ENCODE data around the gene NCKAP5. TPM values are rescaled to one million over a fixed set of nuclear protein-coding genes. Genes with fewer than 3 reads are reported as not detected.

The NCKAP5 gene
- total RNA-seq, 4 donors from 2014 or later, result 2.7 to 11.7 (median 5.6) TPM

- TF ChIP-seq CTCF (IDR thresholded peaks at IDR 0.05) (no peak), EP300 (IDR thresholded peaks at IDR 0.05) (no peak), POLR2A (IDR thresholded peaks at IDR 0.05) (no peak)
- no peak overlapping the region for H3K4me3 ChIP-seq
- DNase-seq (ENCODE audit: low spot score in 2 of 2), result no peak
- H3K36me3 ChIP-seq, result no peaks in the 10 kb centered on the region
- 88 to 89% methylated on average over 1 of the region's 1 CpG for WGBS, 2 donors
- H3K9me3 ChIP-seq, result no peaks in the 10 kb centered on the region
- H3K4me1 ChIP-seq, result no peaks in the 10 kb centered on the region
- H3K27ac ChIP-seq, result no peak overlapping the region
- H3K27me3 ChIP-seq, result no peaks in the 10 kb centered on the region
Measured at GRCh38 chr2:132766573-132766972, 801.7 kb downstream of the NCKAP5 start.

GRCh38 chr2:132761437-132761836 lies 806.8 kb downstream of the NCKAP5 start:
- no peaks in the 10 kb centered on the region for H3K9me3 ChIP-seq
- no peak for TF ChIP-seq EP300 (IDR thresholded peaks at IDR 0.05)
- no peak for TF ChIP-seq POLR2A (IDR thresholded peaks at IDR 0.05)
- TF ChIP-seq CTCF (IDR thresholded peaks at IDR 0.05), result no peak
- WGBS, 2 donors, result 95 to 97% methylated on average over 1 of the region's 1 CpG

GRCh38 chr2:132760971-132761370 lies 807.3 kb downstream of the NCKAP5 start:
- TF ChIP-seq CTCF (IDR thresholded peaks at IDR 0.05) (no peak), POLR2A (IDR thresholded peaks at IDR 0.05) (no peak), EP300 (IDR thresholded peaks at IDR 0.05) (no peak)
- no peak for DNase-seq (ENCODE audit: low spot score in 2 of 2)
- no peak overlapping the region for H3K27ac ChIP-seq
- no peaks in the 10 kb centered on the region for H3K27me3 ChIP-seq
- 39 to 49% methylated on average over 4 of the region's 4 CpGs for WGBS, 2 donors
- no peaks in the 10 kb centered on the region for H3K4me1 ChIP-seq
- H3K36me3 ChIP-seq, result no peaks in the 10 kb centered on the region
- no peak overlapping the region for H3K4me3 ChIP-seq
- no peaks in the 10 kb centered on the region for H3K9me3 ChIP-seq

More at GRCh38 chr2:132761437-132761836, 806.8 kb downstream of the NCKAP5 start:
- no peak overlapping the region for H3K4me3 ChIP-seq
- DNase-seq (ENCODE audit: low spot score in 2 of 2), result no peak
- H3K27ac ChIP-seq, result no peak overlapping the region
- no peaks in the 10 kb centered on the region for H3K27me3 ChIP-seq
- no peaks in the 10 kb centered on the region for H3K4me1 ChIP-seq
- H3K36me3 ChIP-seq, result no peaks in the 10 kb centered on the region

GRCh38 chr2:132760405-132760804 lies 807.9 kb downstream of the NCKAP5 start:
- Histone ChIP-seq H3K9me3 (no peaks in the 10 kb centered on the region), H3K27me3 (no peaks in the 10 kb centered on the region), H3K4me1 (no peaks in the 10 kb centered on the region), H3K27ac (no peak overlapping the region), H3K4me3 (no peak overlapping the region), H3K36me3 (no peaks in the 10 kb centered on the region)
- no peak for DNase-seq (ENCODE audit: low spot score in 2 of 2)
- TF ChIP-seq CTCF (IDR thresholded peaks at IDR 0.05) (no peak), POLR2A (IDR thresholded peaks at IDR 0.05) (no peak), EP300 (IDR thresholded peaks at IDR 0.05) (no peak)

GRCh38 chr2:132758995-132759394 lies 809.3 kb downstream of the NCKAP5 start:
- H3K27me3 ChIP-seq, result no peaks in the 10 kb centered on the region
- H3K36me3 ChIP-seq, result no peaks in the 10 kb centered on the region
- no peaks in the 10 kb centered on the region for H3K4me1 ChIP-seq
- no peak for TF ChIP-seq POLR2A (IDR thresholded peaks at IDR 0.05)
- TF ChIP-seq CTCF (IDR thresholded peaks at IDR 0.05), result no peak
- TF ChIP-seq EP300 (IDR thresholded peaks at IDR 0.05), result no peak
- H3K9me3 ChIP-seq, result no peaks in the 10 kb centered on the region
- no peak overlapping the region for H3K27ac ChIP-seq
- DNase-seq (ENCODE audit: low spot score in 2 of 2), result no peak
- H3K4me3 ChIP-seq, result no peak overlapping the region
